Measurements from ENCODE around the gene FLVCR2. TPM values are rescaled to one million over a fixed set of nuclear protein-coding genes. Genes with fewer than 3 reads are reported as not detected.

Gene FLVCR2
- total RNA-seq, 2 experiments from 2014 or later: 0.71 to 2.3 TPM

GRCh38 chr14:75566752-75567151, 11.7 kb upstream of the FLVCR2 start:
- H3K27ac ChIP-seq (ENCODE audit: low read depth in 1 of 2, low read length in 2 of 2): no peak overlapping the region
- intact Hi-C loops (cut with DNase I, micrococcal nuclease): loop anchor here in 1 of 2 experiments (2.0 kb wide), 1 partner anchor 260 kb away; no protein-coding TSS in a partner anchor

GRCh38 chr14:75568140-75568539, 10.3 kb upstream of the FLVCR2 start:
- no peaks in the 10 kb centered on the region for H3K9me3 Mint-ChIP-seq
- Histone ChIP-seq H3K36me3 (ENCODE audit: insufficient read depth, low read length) (no peaks in the 10 kb centered on the region), H3K4me3 (ENCODE audit: low read length) (no peak overlapping the region), H3K4me1 (ENCODE audit: insufficient read depth, low read length) (peaks cover 27% of the 10 kb centered on the region), H3K27me3 (ENCODE audit: control insufficient read depth in 1 of 2, insufficient read depth in 2 of 2, low read length in 2 of 2) (no peaks in the 10 kb centered on the region), H3K27ac (ENCODE audit: low read depth in 1 of 2, low read length in 2 of 2) (no peak overlapping the region), H3K9me3 (ENCODE audit: control insufficient read depth in 1 of 2, insufficient read depth in 1 of 2, low read length in 2 of 2) (no peaks in the 10 kb centered on the region)
- intact Hi-C loops (cut with DNase I, micrococcal nuclease): no loop called here
- DNase-seq (no peak), ATAC-seq (ENCODE audit: poor library complexity) (no peak)
- no peaks in the 10 kb centered on the region for H3K27me3 Mint-ChIP-seq
- H3K4me3 Mint-ChIP-seq: no peak overlapping the region
- H3K4me1 Mint-ChIP-seq (ENCODE audit: low read depth): peaks cover 28% of the 10 kb centered on the region
- H3K36me3 Mint-ChIP-seq (ENCODE audit: low read depth): no peaks in the 10 kb centered on the region
- no peak for TF ChIP-seq CTCF (IDR thresholded peaks at IDR 0.05)
- ChIA-PET POLR2A (no interaction called here), CTCF (interaction anchor here (1.9 to 2.2 kb wide), 2 partner anchors 9 to 46 kb away, joined by 4 to 12 read pairs; partner anchors contain the start of gene BATF)
- peak overlapping the region; percentile 50 for H3K27ac Mint-ChIP-seq

More at GRCh38 chr14:75566752-75567151, 11.7 kb upstream of the FLVCR2 start:
- Histone ChIP-seq H3K4me3 (ENCODE audit: low read length) (no peak overlapping the region), H3K9me3 (ENCODE audit: control insufficient read depth in 1 of 2, insufficient read depth in 1 of 2, low read length in 2 of 2) (no peaks in the 10 kb centered on the region), H3K36me3 (ENCODE audit: insufficient read depth, low read length) (no peaks in the 10 kb centered on the region), H3K27me3 (ENCODE audit: control insufficient read depth in 1 of 2, insufficient read depth in 2 of 2, low read length in 2 of 2) (no peaks in the 10 kb centered on the region), H3K4me1 (ENCODE audit: insufficient read depth, low read length) (peaks cover 27% of the 10 kb centered on the region)
- Mint-ChIP-seq H3K36me3 (ENCODE audit: low read depth) (no peaks in the 10 kb centered on the region), H3K27ac (peak overlapping the region; percentile 88), H3K4me1 (ENCODE audit: low read depth) (peaks cover 29% of the 10 kb centered on the region), H3K4me3 (peak overlapping the region; percentile 26), H3K9me3 (no peaks in the 10 kb centered on the region), H3K27me3 (no peaks in the 10 kb centered on the region)
- no peak for DNase-seq
- no peak for ATAC-seq (ENCODE audit: poor library complexity)
- ChIA-PET CTCF (interaction anchor here (0.7 to 2.2 kb wide), 15 partner anchors 9 to 254 kb away, joined by 3 to 12 read pairs (median 4); partner anchors contain the start of gene BATF), POLR2A (interaction anchor here (0.8 to 0.9 kb wide), 2 partner anchors 24 to 44 kb away, joined by 3 to 8 read pairs; partner anchors contain the start of gene BATF)
- TF ChIP-seq CTCF (IDR thresholded peaks at IDR 0.05): no peak

GRCh38 chr14:75568791-75569190, 9.6 kb upstream of the FLVCR2 start:
- no peak overlapping the region for H3K27ac Mint-ChIP-seq
- no peak for ATAC-seq (ENCODE audit: poor library complexity)
- no peaks in the 10 kb centered on the region for H3K27me3 Mint-ChIP-seq
- H3K36me3 Mint-ChIP-seq (ENCODE audit: low read depth): no peaks in the 10 kb centered on the region
- no peak overlapping the region for H3K4me3 ChIP-seq (ENCODE audit: low read length)
- no peaks in the 10 kb centered on the region for H3K9me3 ChIP-seq (ENCODE audit: control insufficient read depth in 1 of 2, insufficient read depth in 1 of 2, low read length in 2 of 2)
- H3K27ac ChIP-seq (ENCODE audit: low read depth in 1 of 2, low read length in 2 of 2): no peak overlapping the region
- H3K36me3 ChIP-seq (ENCODE audit: insufficient read depth, low read length): no peaks in the 10 kb centered on the region
- TF ChIP-seq CTCF (IDR thresholded peaks at IDR 0.05): no peak
- no peak overlapping the region for H3K4me3 Mint-ChIP-seq
- peaks cover 27% of the 10 kb centered on the region for H3K4me1 ChIP-seq (ENCODE audit: insufficient read depth, low read length)
- ChIA-PET CTCF (interaction anchor here (1.9 kb wide), 1 partner anchor 9 kb away, joined by 4 read pairs; no protein-coding TSS in a partner anchor), POLR2A (interaction anchor here (0.8 kb wide), 1 partner anchor 236 kb away, joined by 3 read pairs; no protein-coding TSS in a partner anchor)
- H3K9me3 Mint-ChIP-seq: no peaks in the 10 kb centered on the region
- intact Hi-C loops (cut with DNase I, micrococcal nuclease): no loop called here
- H3K27me3 ChIP-seq (ENCODE audit: control insufficient read depth in 1 of 2, insufficient read depth in 2 of 2, low read length in 2 of 2): no peaks in the 10 kb centered on the region
- no peak for DNase-seq
- peaks cover 28% of the 10 kb centered on the region for H3K4me1 Mint-ChIP-seq (ENCODE audit: low read depth)
